A549 (cell line): ENCODE data around the gene PARP15. TPM values are rescaled to one million over a fixed set of nuclear protein-coding genes. Genes with fewer than 3 reads are reported as not detected.
A peak's percentile ranks its signal among the peaks of the same experiment; 100 is the strongest.

Experiments used
- ATAC-seq, 2 experiments: fragments of 200-7000 bp in 1 of 2; fragments of >200 bp in 1 of 2; cut with Nextera tagmentation in 1 of 2; cut with Tn5 transposase in 1 of 2; 3 replicates each; pipeline versions ENCODE4 v1.8.0 to v1.9.1; 2018 to 2020; ENCODE audit warnings: mild to moderate bottlenecking in 1 of 2, moderate library complexity in 1 of 2
- CTCF ChIA-PET: fragments of 300-600 bp; sonication (Branson Sonifier 250); formaldehyde crosslinking; extraction: SDS; loops from one replicate; lab custom pipeline; 2021; ENCODE audit warnings: antibody characterized with exemption, inconsistent platforms; lab: Yijun Ruan, JAX
- POLR2A ChIA-PET: fragments of 350-600 bp; formaldehyde crosslinking; extraction: SDS; loops from one replicate; lab custom pipeline; 2021; ENCODE audit warnings: antibody characterized with exemption, inconsistent platforms; lab: Yijun Ruan, JAX
- DNase-seq, 2 experiments: peaks; one replicate each; pipeline versions ENCODE4 v3.0.0 to v3.0.0-alpha.2; 2011 to 2016; ENCODE audit warnings: low read depth in 1 of 2, low spot score in 1 of 2
- FAIRE-seq: peaks from 2 replicates; lab custom pipeline; 2011; peaks lifted over from hg19 to GRCh38; lab: Jason Lieb, UNC
- H3K27ac ChIP-seq, 2 experiments: fragments of >200 bp; sonication (Bioruptor Twin); formaldehyde crosslinking; 3 replicates each; pipeline ENCODE4 v1.5.1; 2016 to 2017
- H3K4me1 ChIP-seq: fragments of >200 bp; sonication (Bioruptor Twin); formaldehyde crosslinking; 3 replicates; pipeline ENCODE4 v1.6.1; 2016
- H3K4me2 ChIP-seq: fragments of >200 bp; sonication (Bioruptor Twin); formaldehyde crosslinking; 3 replicates; pipeline ENCODE4 v1.6.1; 2016
- H3K4me3 ChIP-seq: fragments of >200 bp; sonication (Bioruptor Twin); formaldehyde crosslinking; 3 replicates; pipeline ENCODE4 v1.5.1; 2016
- H3K9me3 ChIP-seq: fragments of >200 bp; sonication (Bioruptor Twin); formaldehyde crosslinking; 3 replicates; pipeline ENCODE4 v1.6.1; 2016
- CBX2 ChIP-seq: fragments of 200-600 bp; sonication (generic); IDR thresholded peaks from 2 replicates; pipeline ENCODE4 v1.6.1; 2016; ENCODE audit warnings: low read depth, mild to moderate bottlenecking, borderline replicate concordance
- CBX8 ChIP-seq: fragments of 200-600 bp; sonication (generic); IDR thresholded peaks from 2 replicates; pipeline ENCODE4 v1.6.1; 2016
- CHD2 ChIP-seq: fragments of 150-350 bp; IDR thresholded peaks from 2 replicates; pipeline ENCODE4 v1.6.1; 2014; ENCODE audit warnings: low read length; ENCODE audit not compliant: partially characterized antibody
- E2F6 ChIP-seq: IDR thresholded peaks from 2 replicates; pipeline ENCODE4 v1.6.1; 2012; ENCODE audit warnings: low read depth, borderline replicate concordance
- EHF ChIP-seq: fragments of 250-450 bp; sonication (Bioruptor Pico); IDR thresholded peaks from 2 replicates; pipeline ENCODE4 v1.5.0; 2020; ENCODE audit warnings: mild to moderate bottlenecking
- ESRRA ChIP-seq: fragments of 150-350 bp; IDR thresholded peaks from 2 replicates; pipeline ENCODE4 v1.6.1; 2014; ENCODE audit warnings: mild to moderate bottlenecking, low read length, borderline replicate concordance
- FOSL2 ChIP-seq, 2 experiments: fragments of 450-650 bp in 1 of 2; fragments of >200 bp in 1 of 2; sonication (Bioruptor Twin) in 1 of 2; formaldehyde crosslinking; IDR thresholded peaks; 2 replicates each; pipeline versions ENCODE4 v1.5.0 to v1.6.1; 2016 to 2020; ENCODE audit warnings: mild to moderate bottlenecking in 1 of 2, moderate library complexity in 1 of 2
- FOXS1 ChIP-seq: fragments of 250-450 bp; sonication (Bioruptor Pico); IDR thresholded peaks from 2 replicates; pipeline ENCODE4 v1.5.0; 2020; ENCODE audit warnings: mild to moderate bottlenecking, moderate library complexity
- GATA3 ChIP-seq: IDR thresholded peaks from 2 replicates; pipeline ENCODE4 v1.6.1; 2012; ENCODE audit warnings: borderline replicate concordance
- HDAC2 ChIP-seq: fragments of 200-600 bp; sonication (generic); IDR thresholded peaks from 2 replicates; pipeline ENCODE4 v1.6.1; 2016
- HMGXB4 ChIP-seq: fragments of 250-450 bp; sonication (Bioruptor Pico); IDR thresholded peaks from 2 replicates; pipeline ENCODE4 v1.5.0; 2021; ENCODE audit warnings: mild to moderate bottlenecking, moderate library complexity, borderline replicate concordance
- HOXA7 ChIP-seq: fragments of 250-450 bp; sonication (Bioruptor Pico); IDR thresholded peaks from 2 replicates; pipeline ENCODE4 v1.5.0; 2020; ENCODE audit warnings: mild to moderate bottlenecking, moderate library complexity
- JUN ChIP-seq, 2 experiments: fragments of >200 bp; sonication (Bioruptor Twin); formaldehyde crosslinking; IDR thresholded peaks; 2 replicates in 1 of 2; 3 replicates in 1 of 2; pipeline ENCODE4 v1.6.1; 2016 to 2017
- MAZ ChIP-seq: fragments of 150-350 bp; IDR thresholded peaks from 2 replicates; pipeline ENCODE4 v1.6.1; 2014; ENCODE audit warnings: antibody characterized with exemption, low read depth, low read length, borderline replicate concordance
- NPAS2 ChIP-seq: fragments of 250-450 bp; sonication (Bioruptor Pico); IDR thresholded peaks from 2 replicates; pipeline ENCODE4 v1.8.0; 2022; ENCODE audit warnings: mild to moderate bottlenecking, moderate library complexity, borderline replicate concordance
- PBX3 ChIP-seq: IDR thresholded peaks from 2 replicates; pipeline ENCODE4 v1.6.1; 2012
- PHF8 ChIP-seq: fragments of 200-600 bp; sonication (generic); IDR thresholded peaks from 2 replicates; pipeline ENCODE4 v1.6.1; 2016; ENCODE audit warnings: low read depth, mild to moderate bottlenecking, antibody characterized with exemption, moderate library complexity, borderline replicate concordance
- POLR2AphosphoS2 ChIP-seq: conservative IDR thresholded peaks from 2 replicates; pipeline ENCODE4 v1.6.1; 2012; ENCODE audit warnings: low read length, improper control_type of control experiment, inconsistent platforms
- RAD21 ChIP-seq, 2 experiments: fragments of >200 bp in 1 of 2; sonication (Bioruptor Twin) in 1 of 2; formaldehyde crosslinking in 1 of 2; IDR thresholded peaks in 1 of 2; conservative IDR thresholded peaks in 1 of 2; 2 replicates in 1 of 2; 3 replicates in 1 of 2; pipeline ENCODE4 v1.6.1; 2012 to 2018; ENCODE audit warnings: inconsistent platforms in 1 of 2
- RARB ChIP-seq: fragments of 250-450 bp; sonication (Bioruptor Pico); IDR thresholded peaks from 2 replicates; pipeline ENCODE4 v1.8.0; 2021; ENCODE audit warnings: mild to moderate bottlenecking, moderate library complexity
- SREBF2 ChIP-seq: fragments of 450-650 bp; IDR thresholded peaks from 2 replicates; pipeline ENCODE4 v1.6.1; 2014; ENCODE audit warnings: mild to moderate bottlenecking, moderate library complexity
- TFCP2L1 ChIP-seq: fragments of 250-450 bp; sonication (Bioruptor Pico); IDR thresholded peaks from 2 replicates; pipeline ENCODE4 v1.5.0; 2021; ENCODE audit warnings: mild to moderate bottlenecking
- TP53 ChIP-seq: fragments of 250-450 bp; sonication (Bioruptor Pico); IDR thresholded peaks from 2 replicates; pipeline ENCODE4 v1.5.0; 2021; ENCODE audit warnings: mild to moderate bottlenecking, moderate library complexity
- ZSCAN20 ChIP-seq: fragments of 250-450 bp; sonication (Bioruptor Pico); IDR thresholded peaks from 2 replicates; pipeline ENCODE4 v1.8.0; 2022; ENCODE audit warnings: mild to moderate bottlenecking, moderate library complexity
- WGBS: methylation state at CpG from one replicate; pipeline ENCODE4 v1.1.6; 2017; ENCODE audit errors: missing lambda C conversion rate; 5-methylcytosine and 5-hydroxymethylcytosine counted together
- polyA plus RNA-seq, 4 experiments: library from polyadenylated mRNA; depleted of rRNA in 3 of 4; stranded (reverse); fragments of >200 nt; fragmentation: RNase III in 1 of 4; extraction: RNeasy Plus Mini Kit Qiagen cat#74134 plus additional on column Dnase treatment in 1 of 4; gene quantifications; 2 replicates in 3 of 4; 3 replicates in 1 of 4; pipeline ENCODE4 v1.2.3, GENCODE V29; 2011 to 2017

The PARP15 gene
- polyA plus RNA-seq, 2 of the 4 experiments (the other 2 are of a cell fraction): 0.05 TPM; not detected in 1

GRCh38 chr3:122590610-122591009, 13.2 kb downstream of the PARP15 start (continued):
- TF ChIP-seq HMGXB4 (CRISPR knock-in tag) (no peak), NPAS2 (CRISPR knock-in tag) (no peak), HDAC2 (no peak), RAD21 (conservative IDR thresholded peaks at IDR 0.05 in 1 of 2, IDR thresholded peaks at IDR 0.05 in 1 of 2) (no peak)

- POLR2A ChIA-PET: no interaction called here
- TF ChIP-seq POLR2AphosphoS2 (no peak), MAZ (no peak), FOXS1 (no peak), EHF (no peak)
These were observed 16.6 kb downstream of the PARP15 start for GRCh38 chr3:122594025-122594424.

GRCh38 chr3:122598151-122598550, 20.7 kb downstream of the PARP15 start:
- 68% methylated on average over 3 of the region's 3 CpGs for WGBS
- Histone ChIP-seq H3K4me3 (no peak overlapping the region), H3K4me1 (no peaks in the 10 kb centered on the region), H3K4me2 (no peak overlapping the region), H3K27ac (no peak overlapping the region), H3K9me3 (no peaks in the 10 kb centered on the region)
- no peak for FAIRE-seq
- TF ChIP-seq MAZ (no peak), CHD2 (no peak), ZSCAN20 (no peak), FOSL2 (IDR thresholded peaks at IDR 0.05) (no peak), FOSL2 (CRISPR knock-in tag; IDR thresholded peaks at IDR 0.05) (no peak), FOXS1 (no peak), ESRRA (no peak)
- no peak for ATAC-seq
- POLR2A ChIA-PET: no interaction called here
- no peak for DNase-seq
- CTCF ChIA-PET: no interaction called here

More at GRCh38 chr3:122594025-122594424, 16.6 kb downstream of the PARP15 start:
- DNase-seq: no peak
- Histone ChIP-seq H3K27ac (no peak overlapping the region), H3K4me3 (no peak overlapping the region), H3K9me3 (no peaks in the 10 kb centered on the region), H3K4me1 (no peaks in the 10 kb centered on the region), H3K4me2 (no peak overlapping the region)
- no peak for FAIRE-seq
- CTCF ChIA-PET: interaction anchor here (1.0 kb wide), 1 partner anchor 32 kb away, joined by 3 read pairs; no protein-coding TSS in a partner anchor
- no peak for ATAC-seq

- Histone ChIP-seq H3K27ac (no peak overlapping the region), H3K9me3 (no peaks in the 10 kb centered on the region), H3K4me1 (no peaks in the 10 kb centered on the region), H3K4me2 (no peak overlapping the region), H3K4me3 (no peak overlapping the region)
- no peak for ATAC-seq
- no peak for FAIRE-seq
- DNase-seq: no peak
- ChIA-PET POLR2A (no interaction called here), CTCF (interaction anchor here (1.9 kb wide), 1 partner anchor 15 kb away, joined by 6 read pairs; no protein-coding TSS in a partner anchor)
- WGBS: 56% methylated on average over 4 of the region's 4 CpGs
- TF ChIP-seq HOXA7 (CRISPR knock-in tag): no peak
- TF ChIP-seq TFCP2L1 (CRISPR knock-in tag): no peak
- no peak for TF ChIP-seq POLR2AphosphoS2
These were observed 21.1 kb downstream of the PARP15 start for GRCh38 chr3:122598556-122598955.

GRCh38 chr3:122602011-122602710, 24.7 kb downstream of the PARP15 start:
- ChIA-PET CTCF (no interaction called here), POLR2A (no interaction called here)
- DNase-seq (no peak), ATAC-seq (no peak), FAIRE-seq (peak; percentile 84)
- no peaks in the 10 kb centered on the region for H3K4me1 ChIP-seq
- WGBS: 22% methylated on average over 5 of the region's 5 CpGs
- no peaks in the 10 kb centered on the region for H3K9me3 ChIP-seq
- no peak overlapping the region for H3K27ac ChIP-seq
- no peak overlapping the region for H3K4me3 ChIP-seq
- no peak overlapping the region for H3K4me2 ChIP-seq
- TF ChIP-seq CHD2 (no peak), SREBF2 (no peak), GATA3 (no peak), ESRRA (no peak), TP53 (CRISPR knock-in tag) (no peak), E2F6 (no peak), CBX8 (no peak), MAZ (no peak), PBX3 (no peak), CBX2 (no peak), JUN (IDR thresholded peaks at IDR 0.05) (no peak), RARB (no peak), PHF8 (no peak), EHF (no peak)
